Measurements from ENCODE around the gene KRT28.

DNA sequence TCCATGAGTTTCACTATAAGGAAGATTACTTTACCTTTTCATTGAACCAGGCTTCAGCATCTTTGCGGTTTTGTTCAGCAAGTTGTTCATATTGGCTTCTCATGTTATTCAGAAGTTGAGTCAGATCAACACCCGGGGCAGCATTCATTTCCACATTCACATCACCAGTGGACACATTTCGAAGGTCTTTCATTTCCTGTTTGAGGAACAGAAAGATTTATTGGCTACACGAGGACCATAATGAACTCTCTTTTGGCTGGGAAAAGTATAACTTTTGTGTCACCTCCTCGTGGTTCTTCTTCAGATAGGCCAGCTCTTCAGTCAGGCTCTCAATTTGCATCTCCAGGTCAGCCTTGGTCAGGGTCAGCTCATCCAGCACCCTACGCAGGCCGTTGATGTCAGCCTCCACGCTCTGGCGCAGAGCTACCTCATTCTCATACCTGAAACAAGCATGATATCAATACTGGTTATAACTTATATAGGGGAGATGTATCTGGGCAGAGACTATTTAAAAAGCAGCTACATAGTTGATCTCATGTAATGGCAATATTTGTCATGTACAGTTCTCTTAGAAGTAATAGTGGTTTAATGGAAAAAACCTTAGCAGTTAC, 20.6 kb upstream of the KRT28 start:
- TF ChIP-seq ZNF384 (IDR thresholded peaks at IDR 0.05) (no peak), BHLHE40 (IDR thresholded peaks at IDR 0.05; ENCODE audit: borderline replicate concordance) (no peak), FOXA1 (IDR thresholded peaks at IDR 0.05) (no peak), ARNT (IDR thresholded peaks at IDR 0.05) (no peak), CTBP1 (IDR thresholded peaks at IDR 0.05; ENCODE audit: borderline replicate concordance) (no peak), NFRKB (IDR thresholded peaks at IDR 0.05) (no peak), FOXM1 (IDR thresholded peaks at IDR 0.05; ENCODE audit: borderline replicate concordance) (no peak)

Data from HEK293T (cell line).